Right atrium auricular region (tissue), 2 donors: ENCODE measurements around the gene TMPRSS6. TPM values are rescaled to one million over a fixed set of nuclear protein-coding genes. Genes with fewer than 3 reads are reported as not detected.

ENCODE experiments used
- DNase-seq: peaks from one replicate; pipeline ENCODE4 v3.0.0-alpha.2; 2019; ENCODE audit warnings: low spot score
- H3K27ac ChIP-seq, 2 donors: fragments of 200-600 bp; sonication (generic); 1 replicate in 1 of 2; 2 replicates in 1 of 2; pipeline ENCODE4 v1.5.1; 2016 to 2019
- H3K27me3 ChIP-seq, 2 donors: fragments of 200-600 bp; sonication (generic); one replicate each; pipeline versions ENCODE4 v1.5.1 to v1.6.0; 2017 to 2019
- H3K36me3 ChIP-seq: fragments of 200-600 bp; sonication (generic); one replicate; pipeline ENCODE4 v1.5.1; 2016
- H3K4me1 ChIP-seq, 2 donors: fragments of 200-600 bp; sonication (generic); one replicate each; pipeline versions ENCODE4 v1.5.1 to v1.6.0; 2017 to 2019
- H3K4me3 ChIP-seq, 2 donors: fragments of 200-600 bp; sonication (generic); 1 replicate in 1 of 2; 2 replicates in 1 of 2; pipeline ENCODE4 v1.5.1; 2017 to 2019; ENCODE audit warnings: mild to moderate bottlenecking in 1 of 2, moderate library complexity in 1 of 2
- H3K9me3 ChIP-seq, 2 donors: fragments of 200-600 bp; sonication (generic); one replicate each; pipeline ENCODE4 v1.5.1; 2019
- total RNA-seq, 2 donors: library from RNA; depleted of rRNA; stranded (reverse); fragments of >200 nt; gene quantifications; one replicate each; pipeline ENCODE4 v1.1.0, GENCODE V29; 2016
- TF ChIP-seq, protein P1 (sequence below), 2 donors: fragments of 200-600 bp; sonication (generic); IDR thresholded peaks; one replicate each; pipeline ENCODE4 v1.5.1; 2019; ENCODE audit warnings: antibody characterized with exemption in 2 of 2

Gene TMPRSS6
- total RNA-seq, 2 donors from 2014 or later: not detected

DNA sequence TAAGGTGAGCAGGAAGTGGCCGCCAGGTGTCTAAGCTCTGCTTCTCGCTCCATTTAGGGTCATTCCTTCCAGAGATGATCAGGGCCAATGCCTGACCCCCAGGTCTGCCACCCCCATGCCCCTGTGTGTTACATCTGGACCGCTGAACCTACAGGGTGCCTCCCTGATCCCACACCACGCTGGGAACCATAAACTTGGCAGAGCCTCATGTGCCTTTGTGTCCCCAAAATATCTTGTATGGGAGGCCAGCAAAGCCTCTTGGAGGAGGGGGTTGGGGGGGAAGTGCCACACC, 94.0 kb downstream of the TMPRSS6 start:
- DNase-seq: no peak
- TF ChIP-seq, protein P1, sequence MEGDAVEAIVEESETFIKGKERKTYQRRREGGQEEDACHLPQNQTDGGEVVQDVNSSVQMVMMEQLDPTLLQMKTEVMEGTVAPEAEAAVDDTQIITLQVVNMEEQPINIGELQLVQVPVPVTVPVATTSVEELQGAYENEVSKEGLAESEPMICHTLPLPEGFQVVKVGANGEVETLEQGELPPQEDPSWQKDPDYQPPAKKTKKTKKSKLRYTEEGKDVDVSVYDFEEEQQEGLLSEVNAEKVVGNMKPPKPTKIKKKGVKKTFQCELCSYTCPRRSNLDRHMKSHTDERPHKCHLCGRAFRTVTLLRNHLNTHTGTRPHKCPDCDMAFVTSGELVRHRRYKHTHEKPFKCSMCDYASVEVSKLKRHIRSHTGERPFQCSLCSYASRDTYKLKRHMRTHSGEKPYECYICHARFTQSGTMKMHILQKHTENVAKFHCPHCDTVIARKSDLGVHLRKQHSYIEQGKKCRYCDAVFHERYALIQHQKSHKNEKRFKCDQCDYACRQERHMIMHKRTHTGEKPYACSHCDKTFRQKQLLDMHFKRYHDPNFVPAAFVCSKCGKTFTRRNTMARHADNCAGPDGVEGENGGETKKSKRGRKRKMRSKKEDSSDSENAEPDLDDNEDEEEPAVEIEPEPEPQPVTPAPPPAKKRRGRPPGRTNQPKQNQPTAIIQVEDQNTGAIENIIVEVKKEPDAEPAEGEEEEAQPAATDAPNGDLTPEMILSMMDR (IDR thresholded peaks at IDR 0.05): no peak
- H3K27ac ChIP-seq: no peak overlapping the region
- H3K27me3 ChIP-seq: no peaks in the 10 kb centered on the region
- H3K9me3 ChIP-seq: no peaks in the 10 kb centered on the region
- peaks cover 0 to 61% of the 10 kb centered on the region in 2 donors for H3K4me1 ChIP-seq
- no peak overlapping the region for H3K4me3 ChIP-seq
- H3K36me3 ChIP-seq: no peaks in the 10 kb centered on the region

Other genes starting within 250 kb of the TMPRSS6 start
- 1 to 10 TPM; 3.9 to 7.0 TPM for gene NCF4, start 248.7 kb downstream of the TMPRSS6 start, total RNA-seq
- 1 to 10 TPM; 1.8 to 4.2 TPM for gene CSF2RB, start 196.1 kb downstream of the TMPRSS6 start, total RNA-seq
- gene TST, start 90.3 kb downstream of the TMPRSS6 start, total RNA-seq: 10 to 100 TPM; 55.0 to 82.1 TPM
- 100 to 1,000 TPM; 102 to 116 TPM for gene MPST, start 90.0 kb downstream of the TMPRSS6 start, total RNA-seq
- gene KCTD17, start 58.0 kb downstream of the TMPRSS6 start, total RNA-seq: 10 to 100 TPM; 44.9 to 54.8 TPM
- gene IL2RB, start 40.2 kb upstream of the TMPRSS6 start, total RNA-seq: 1 to 10 TPM in 1 of 2 donors, under 1 TPM in 1; 0.94 to 1.0 TPM
- gene C1QTNF6, start 78.5 kb upstream of the TMPRSS6 start, total RNA-seq: 1 to 10 TPM; 1.6 to 2.2 TPM
- gene SSTR3, start 102.8 kb upstream of the TMPRSS6 start, total RNA-seq: not detected
- 10 to 100 TPM in 1 of 2 donors, 1 to 10 TPM in 1; 2.9 to 10.3 TPM for gene RAC2, start 134.6 kb upstream of the TMPRSS6 start, total RNA-seq
- 1 to 10 TPM; 1.5 to 5.9 TPM for gene CYTH4, start 172.8 kb upstream of the TMPRSS6 start, total RNA-seq